ENCODE data around the gene LARP4B. TPM values are rescaled to one million over a fixed set of nuclear protein-coding genes. Genes with fewer than 3 reads are reported as not detected.

Gene LARP4B
- total RNA-seq, result 100 to 1,000 TPM in 1 of 4 donors, 10 to 100 TPM in 3; 37.2 to 103 (median 54.7) TPM

GRCh38 chr10:931326-932318 lies at the start of gene LARP4B:
LARP4B (minus strand) TSS chr10:931705; CDS start chr10:885721, 45,984 bp downstream.
- ATAC-seq (ENCODE audit: low FRiP score), result peak; percentile 99
- TF ChIP-seq CTCF (IDR thresholded peaks at IDR 0.05), result no peak

GRCh38 chr10:980468-981093 lies 49.1 kb upstream of the LARP4B start:
- ATAC-seq (ENCODE audit: low FRiP score), result no peak
- no peak for TF ChIP-seq CTCF (IDR thresholded peaks at IDR 0.05)
- no peak for DNase-seq (ENCODE audit: low spot score)

More at GRCh38 chr10:931326-932318, at the start of gene LARP4B:
- peak; percentile 85 for DNase-seq (ENCODE audit: low spot score)

GRCh38 chr10:978826-979421 lies 47.4 kb upstream of the LARP4B start:
- TF ChIP-seq CTCF (IDR thresholded peaks at IDR 0.05), result no peak
- no peak for DNase-seq (ENCODE audit: low spot score)
- no peak for ATAC-seq (ENCODE audit: low FRiP score)

GRCh38 chr10:976316-976715 lies 44.8 kb upstream of the LARP4B start:
- DNase-seq (ENCODE audit: low spot score), result no peak
- ATAC-seq (ENCODE audit: low FRiP score), result no peak
- TF ChIP-seq CTCF (IDR thresholded peaks at IDR 0.05), result no peak

- no peak for TF ChIP-seq CTCF (IDR thresholded peaks at IDR 0.05)
- ATAC-seq (ENCODE audit: low FRiP score) (no peak), DNase-seq (ENCODE audit: low spot score) (no peak)
These were observed 43.2 kb upstream of the LARP4B start for GRCh38 chr10:974785-975074.

- ATAC-seq (ENCODE audit: low FRiP score), result no peak
These were observed 42.7 kb upstream of the LARP4B start for GRCh38 chr10:974038-974784.

More at GRCh38 chr10:974038-974784, 42.7 kb upstream of the LARP4B start:
- TF ChIP-seq CTCF (IDR thresholded peaks at IDR 0.05), result no peak
- no peak for DNase-seq (ENCODE audit: low spot score)
